ENCODE measurements around the gene DACT2.

- TF ChIP-seq POLR2AphosphoS5 (IDR thresholded peaks at IDR 0.05; ENCODE audit: low read depth, low read length) (no peak), POLR2A (IDR thresholded peaks at IDR 0.05; ENCODE audit: low read depth, low read length) (no peak), TAF1 (IDR thresholded peaks at IDR 0.05; ENCODE audit: borderline replicate concordance, low read depth, low read length) (no peak)
Observed at GRCh38 chr6:168280020-168280898, 39.3 kb downstream of the DACT2 start.
